ENCODE measurements around the gene TXNL4A.

TXNL4A gene

GRCh38 chr18:79982736-79983135 lies 5.6 kb downstream of the TXNL4A start:
- no peak overlapping the region for H3K4me3 ChIP-seq (ENCODE audit: low read depth, low read length)
- no peak for DNase-seq (ENCODE audit: low read depth)
- TF ChIP-seq CTCF (IDR thresholded peaks at IDR 0.05; ENCODE audit: low read depth, low read length, missing control alignments) = no peak

- H3K4me3 ChIP-seq (ENCODE audit: low read depth, low read length) = no peak overlapping the region
- no peak for TF ChIP-seq CTCF (IDR thresholded peaks at IDR 0.05; ENCODE audit: low read depth, low read length, missing control alignments)
- DNase-seq (ENCODE audit: low read depth) = no peak
Measured at GRCh38 chr18:79980585-79980984, 7.8 kb downstream of the TXNL4A start.

GRCh38 chr18:79979843-79980242 lies 8.5 kb downstream of the TXNL4A start:
- no peak for TF ChIP-seq CTCF (IDR thresholded peaks at IDR 0.05; ENCODE audit: low read depth, low read length, missing control alignments)
- no peak for DNase-seq (ENCODE audit: low read depth)

GRCh38 chr18:79975985-79976680 lies 12.2 kb downstream of the TXNL4A start:
- TF ChIP-seq CTCF (IDR thresholded peaks at IDR 0.05; ENCODE audit: low read depth, low read length, missing control alignments) = no peak
- no peak overlapping the region for H3K4me3 ChIP-seq (ENCODE audit: low read depth, low read length)
- DNase-seq (ENCODE audit: low read depth) = no peak

More at GRCh38 chr18:79979843-79980242, 8.5 kb downstream of the TXNL4A start:
- no peak overlapping the region for H3K4me3 ChIP-seq (ENCODE audit: low read depth, low read length)

- no peak for TF ChIP-seq CTCF (IDR thresholded peaks at IDR 0.05; ENCODE audit: low read depth, low read length, missing control alignments)
- H3K4me3 ChIP-seq (ENCODE audit: low read depth, low read length) = no peak overlapping the region
- no peak for DNase-seq (ENCODE audit: low read depth)
Measured at GRCh38 chr18:79975043-79975442, 13.3 kb downstream of the TXNL4A start.

GRCh38 chr18:79974025-79974654 lies 14.2 kb downstream of the TXNL4A start:
- no peak for DNase-seq (ENCODE audit: low read depth)
- H3K4me3 ChIP-seq (ENCODE audit: low read depth, low read length) = no peak overlapping the region
- TF ChIP-seq CTCF (IDR thresholded peaks at IDR 0.05; ENCODE audit: low read depth, low read length, missing control alignments) = no peak

GRCh38 chr18:79973517-79973916 lies 14.8 kb downstream of the TXNL4A start:
- DNase-seq (ENCODE audit: low read depth) = no peak
- no peak for TF ChIP-seq CTCF (IDR thresholded peaks at IDR 0.05; ENCODE audit: low read depth, low read length, missing control alignments)
- no peak overlapping the region for H3K4me3 ChIP-seq (ENCODE audit: low read depth, low read length)
